DND-41 (cell line): Measurements from ENCODE around the gene VPS37C.

Experiments
- ATAC-seq: fragments of 200-7000 bp; cut with Tn5 transposase; 3 replicates; pipeline ENCODE4 v1.9.1; 2021; ENCODE audit warnings: low read depth; ENCODE audit not compliant: insufficient read depth
- DNase-seq: peaks from one replicate; pipeline ENCODE4 v3.0.0-alpha.2; 2020
- H2AFZ ChIP-seq: 2 replicates; pipeline ENCODE4 v1.6.0; 2012; ENCODE audit warnings: low read depth, low read length
- H3K27ac ChIP-seq: 2 replicates; pipeline ENCODE4 v1.5.1; 2012; ENCODE audit warnings: low read length, inconsistent platforms
- H3K27me3 ChIP-seq: fragments of 200-600 bp; sonication (generic); 2 replicates; pipeline ENCODE4 v1.6.0; 2012; ENCODE audit warnings: low read length, mild to moderate bottlenecking, inconsistent platforms; ENCODE audit not compliant: insufficient read depth, poor library complexity
- H3K36me3 ChIP-seq: 2 replicates; pipeline ENCODE4 v1.5.1; 2012; ENCODE audit warnings: low read length, inconsistent platforms; ENCODE audit not compliant: insufficient read depth
- H3K4me1 ChIP-seq: 2 replicates; pipeline ENCODE4 v1.5.1; 2012; ENCODE audit warnings: mild to moderate bottlenecking, low read length; ENCODE audit not compliant: insufficient read depth
- H3K4me2 ChIP-seq: 2 replicates; pipeline ENCODE4 v1.6.0; 2012; ENCODE audit warnings: mild to moderate bottlenecking, moderate library complexity, low read length, inconsistent platforms; ENCODE audit not compliant: insufficient read depth
- H3K4me3 ChIP-seq, 2 experiments: fragments of 200-600 bp in 1 of 2; shearing (Covaris generic) in 1 of 2; 2 replicates each; pipeline ENCODE4 v1.5.1; 2012 to 2016; ENCODE audit warnings: inconsistent platforms in 2 of 2, low read length in 2 of 2, mild to moderate bottlenecking in 2 of 2, low read depth in 1 of 2, moderate library complexity in 1 of 2
- H3K79me2 ChIP-seq: 2 replicates; pipeline ENCODE4 v1.6.0; 2012; ENCODE audit warnings: low read length, inconsistent platforms; ENCODE audit not compliant: insufficient read depth
- H3K9ac ChIP-seq: 2 replicates; pipeline ENCODE4 v1.6.0; 2012; ENCODE audit warnings: low read depth, mild to moderate bottlenecking, inconsistent platforms, low read length, moderate library complexity
- H3K9me3 ChIP-seq: 2 replicates; pipeline ENCODE4 v1.5.1; 2012; ENCODE audit warnings: low read length, moderate library complexity, mild to moderate bottlenecking, inconsistent platforms; ENCODE audit not compliant: insufficient read depth, severe bottlenecking
- H4K20me1 ChIP-seq: 2 replicates; pipeline ENCODE4 v1.6.0; 2012; ENCODE audit warnings: low read length; ENCODE audit not compliant: insufficient read depth
- CTCF ChIP-seq: IDR thresholded peaks from 2 replicates; pipeline ENCODE4 v1.5.1; 2012; ENCODE audit warnings: borderline replicate concordance, low read length, moderate library complexity, mild to moderate bottlenecking; ENCODE audit not compliant: poor library complexity, severe bottlenecking; ENCODE audit errors: extremely low read depth
- EZH2 ChIP-seq: IDR thresholded peaks from 3 replicates; pipeline ENCODE4 v1.6.1; 2012; ENCODE audit warnings: borderline replicate concordance, low read depth, mild to moderate bottlenecking, moderate library complexity, low read length, inconsistent platforms; ENCODE audit not compliant: severe bottlenecking

Gene VPS37C

GRCh38 chr11:61090982-61091372 is 70.2 kb downstream of the VPS37C start:
- TF ChIP-seq EZH2 (no peak), CTCF (no peak)

GRCh38 chr11:61090521-61090920 is 70.7 kb downstream of the VPS37C start:
- H3K27me3 ChIP-seq = no peaks in the 10 kb centered on the region
- H3K4me1 ChIP-seq = no peaks in the 10 kb centered on the region
- H3K27ac ChIP-seq = no peak overlapping the region
- no peak overlapping the region for H3K4me2 ChIP-seq
- no peaks in the 10 kb centered on the region for H3K79me2 ChIP-seq
- no peak overlapping the region for H2AFZ ChIP-seq
- no peak for TF ChIP-seq EZH2
- no peak for TF ChIP-seq CTCF
- H3K36me3 ChIP-seq = no peaks in the 10 kb centered on the region
- DNase-seq (no peak), ATAC-seq (no peak)
- no peak overlapping the region for H3K4me3 ChIP-seq
- H4K20me1 ChIP-seq = no peaks in the 10 kb centered on the region
- no peak overlapping the region for H3K9ac ChIP-seq
- H3K9me3 ChIP-seq = no peaks in the 10 kb centered on the region

More at GRCh38 chr11:61090982-61091372, 70.2 kb downstream of the VPS37C start:
- H3K27me3 ChIP-seq = no peaks in the 10 kb centered on the region
- ATAC-seq (no peak), DNase-seq (no peak)
- H3K4me2 ChIP-seq = no peak overlapping the region
- H3K9ac ChIP-seq = no peak overlapping the region
- no peak overlapping the region for H3K27ac ChIP-seq
- no peak overlapping the region for H2AFZ ChIP-seq
- no peak overlapping the region for H3K4me3 ChIP-seq
- no peaks in the 10 kb centered on the region for H3K79me2 ChIP-seq
- H3K36me3 ChIP-seq = no peaks in the 10 kb centered on the region
- no peaks in the 10 kb centered on the region for H3K9me3 ChIP-seq
- H4K20me1 ChIP-seq = no peaks in the 10 kb centered on the region
- no peaks in the 10 kb centered on the region for H3K4me1 ChIP-seq

- Histone ChIP-seq H4K20me1 (no peaks in the 10 kb centered on the region), H3K4me2 (no peak overlapping the region), H3K79me2 (no peaks in the 10 kb centered on the region), H3K27me3 (no peaks in the 10 kb centered on the region), H3K9ac (no peak overlapping the region), H3K4me3 (no peak overlapping the region), H3K36me3 (no peaks in the 10 kb centered on the region), H3K9me3 (no peaks in the 10 kb centered on the region), H2AFZ (no peak overlapping the region), H3K4me1 (no peaks in the 10 kb centered on the region), H3K27ac (no peak overlapping the region)
- ATAC-seq (no peak), DNase-seq (no peak)
- no peak for TF ChIP-seq CTCF
- no peak for TF ChIP-seq EZH2
Observed at GRCh38 chr11:61089806-61090491, 71.3 kb downstream of the VPS37C start.
